H9 (cell line): ENCODE measurements around the gene ZNF644. TPM values are rescaled to one million over a fixed set of nuclear protein-coding genes. Genes with fewer than 3 reads are reported as not detected.

Experiments used
- DNase-seq: peaks from one replicate; pipeline ENCODE4 v3.0.0-alpha.2; 2017
- H2AFZ ChIP-seq: one replicate; pipeline ENCODE4 v1.6.1; 2013; ENCODE audit warnings: mild to moderate bottlenecking, low read length, control low read depth, moderate library complexity
- H2AK5ac ChIP-seq: 2 replicates; pipeline ENCODE4 v1.6.1; 2013; ENCODE audit warnings: low read length, control low read depth, mixed read lengths; ENCODE audit not compliant: insufficient read length
- H2BK120ac ChIP-seq: one replicate; pipeline ENCODE4 v1.6.1; 2013; ENCODE audit warnings: low read depth, mild to moderate bottlenecking, low read length, control low read depth, inconsistent platforms; ENCODE audit not compliant: poor library complexity, severe bottlenecking
- H2BK12ac ChIP-seq: 2 replicates; pipeline ENCODE4 v1.6.1; 2013; ENCODE audit warnings: low read length, control low read depth, mixed read lengths, low read depth; ENCODE audit not compliant: insufficient read length
- H2BK15ac ChIP-seq: 2 replicates; pipeline ENCODE4 v1.6.1; 2013; ENCODE audit warnings: low read depth, low read length, control low read depth
- H2BK20ac ChIP-seq: one replicate; pipeline ENCODE4 v1.6.1; 2013; ENCODE audit warnings: low read depth, mild to moderate bottlenecking, low read length, control low read depth, inconsistent platforms; ENCODE audit not compliant: poor library complexity, severe bottlenecking
- H2BK5ac ChIP-seq: 2 replicates; pipeline ENCODE4 v1.6.1; 2013; ENCODE audit warnings: low read length, control low read depth, mixed read lengths; ENCODE audit not compliant: insufficient read length
- H3K14ac ChIP-seq: 2 replicates; pipeline ENCODE4 v1.6.1; 2013; ENCODE audit warnings: low read length, control low read depth; ENCODE audit not compliant: insufficient read depth
- H3K18ac ChIP-seq: 2 replicates; pipeline ENCODE4 v1.6.1; 2013; ENCODE audit warnings: low read depth, mild to moderate bottlenecking, mixed read lengths, low read length, control low read depth; ENCODE audit not compliant: insufficient read length
- H3K23ac ChIP-seq: 2 replicates; pipeline ENCODE4 v1.6.1; 2013; ENCODE audit warnings: low read length, control low read depth, mixed read lengths, low read depth; ENCODE audit not compliant: insufficient read length
- H3K23me2 ChIP-seq: 2 replicates; pipeline ENCODE4 v1.6.1; 2013; ENCODE audit warnings: low read depth, mild to moderate bottlenecking, mixed read lengths, low read length, control low read depth; ENCODE audit not compliant: insufficient read length, poor library complexity, severe bottlenecking
- H3K27ac ChIP-seq: 2 replicates; pipeline ENCODE4 v1.5.1; 2013; ENCODE audit warnings: low read length, control low read depth, mixed read lengths, low read depth; ENCODE audit not compliant: insufficient read length
- H3K27me3 ChIP-seq: 2 replicates; pipeline ENCODE4 v1.6.1; 2013; ENCODE audit warnings: low read length, control low read depth, inconsistent platforms; ENCODE audit not compliant: insufficient read depth
- H3K4ac ChIP-seq: 2 replicates; pipeline ENCODE4 v1.6.1; 2013; ENCODE audit warnings: low read depth, mild to moderate bottlenecking, control low read depth, inconsistent platforms, low read length, moderate library complexity
- H3K4me1 ChIP-seq: 2 replicates; pipeline ENCODE4 v1.6.1; 2013; ENCODE audit warnings: low read length, control low read depth, inconsistent platforms; ENCODE audit not compliant: insufficient read depth
- H3K4me2 ChIP-seq: 2 replicates; pipeline ENCODE4 v1.6.1; 2013; ENCODE audit warnings: low read length, control low read depth, mixed read lengths; ENCODE audit not compliant: insufficient read length, insufficient read depth
- H3K56ac ChIP-seq: 2 replicates; pipeline ENCODE4 v1.6.1; 2013; ENCODE audit warnings: low read depth, mild to moderate bottlenecking, mixed read lengths, low read length, control low read depth; ENCODE audit not compliant: insufficient read length
- H3K79me1 ChIP-seq: 2 replicates; pipeline ENCODE4 v1.6.1; 2013; ENCODE audit warnings: low read depth, mild to moderate bottlenecking, moderate library complexity, low read length, control low read depth, inconsistent platforms; ENCODE audit not compliant: insufficient read depth, poor library complexity, severe bottlenecking
- H3K79me2 ChIP-seq: 2 replicates; pipeline ENCODE4 v1.6.1; 2013; ENCODE audit warnings: low read length, control low read depth, inconsistent platforms; ENCODE audit not compliant: insufficient read depth
- H3K9ac ChIP-seq: 2 replicates; pipeline ENCODE4 v1.6.1; 2013; ENCODE audit warnings: low read length, control low read depth, mixed read lengths; ENCODE audit not compliant: insufficient read length; ENCODE audit errors: extremely low read depth
- H3K9me3 ChIP-seq: one replicate; pipeline ENCODE4 v1.6.1; 2013; ENCODE audit warnings: low read depth, low read length, inconsistent platforms; ENCODE audit not compliant: control insufficient read depth
- H3T11ph ChIP-seq: one replicate; pipeline ENCODE4 v1.6.1; 2013; ENCODE audit warnings: mild to moderate bottlenecking, low read length, control low read depth, inconsistent platforms
- H4K20me1 ChIP-seq: one replicate; pipeline ENCODE4 v1.6.1; 2013; ENCODE audit not compliant: control insufficient read depth, insufficient read length, insufficient read depth
- H4K5ac ChIP-seq: 2 replicates; pipeline ENCODE4 v1.6.1; 2013; ENCODE audit warnings: low read depth, mild to moderate bottlenecking, mixed read lengths, low read length, control low read depth; ENCODE audit not compliant: insufficient read length
- H4K8ac ChIP-seq: replicated peaks from 2 replicates; pipeline ENCODE4 v1.6.1; 2013; ENCODE audit warnings: low read length, control low read depth, mixed read lengths, low read depth; ENCODE audit not compliant: insufficient read length
- H4K91ac ChIP-seq: 2 replicates; pipeline ENCODE4 v1.6.1; 2013; ENCODE audit warnings: low read depth, mild to moderate bottlenecking, moderate library complexity, mixed read lengths, low read length, control low read depth; ENCODE audit not compliant: insufficient read length
- H3K27ac Mint-ChIP-seq, 3 experiments: 2 replicates in 2 of 3; 3 replicates in 1 of 3; pipeline ENCODE4 v1.8.0; 2020 to 2021; ENCODE audit warnings: mixed read lengths in 3 of 3, mild to moderate bottlenecking in 1 of 3, moderate library complexity in 1 of 3
- H3K27me3 Mint-ChIP-seq: 2 replicates; pipeline ENCODE4 v1.8.0; 2021; ENCODE audit warnings: low read depth, mild to moderate bottlenecking, moderate library complexity, mixed read lengths
- H3K36me3 Mint-ChIP-seq, 3 experiments: 2 replicates in 2 of 3; 3 replicates in 1 of 3; pipeline ENCODE4 v1.8.0; 2020 to 2021; ENCODE audit warnings: low read depth in 3 of 3, mixed read lengths in 3 of 3; ENCODE audit not compliant: insufficient read depth in 1 of 3
- H3K4me1 Mint-ChIP-seq, 2 experiments: 2 replicates each; pipeline ENCODE4 v1.8.0; 2020; ENCODE audit warnings: mixed read lengths in 2 of 2
- H3K4me3 Mint-ChIP-seq, 2 experiments: 2 replicates in 1 of 2; 3 replicates in 1 of 2; pipeline ENCODE4 v1.8.0; 2020 to 2021; ENCODE audit warnings: mild to moderate bottlenecking in 2 of 2, mixed read lengths in 2 of 2, moderate library complexity in 1 of 2
- H3K9me3 Mint-ChIP-seq, 2 experiments: 2 replicates in 1 of 2; 3 replicates in 1 of 2; pipeline ENCODE4 v1.8.0; 2020; ENCODE audit warnings: mild to moderate bottlenecking in 2 of 2, mixed read lengths in 2 of 2, moderate library complexity in 1 of 2
- total RNA-seq: library from RNA; stranded (reverse); gene quantifications from 2 replicates; pipeline ENCODE4 v1.2.1, GENCODE V29; 2021
- TF ChIP-seq, protein P1 (sequence below): fragments of 200-600 bp; sonication (generic); conservative IDR thresholded peaks from 3 replicates; pipeline ENCODE4 v1.8.0; 2021; ENCODE audit warnings: antibody characterized with exemption, mild to moderate bottlenecking

Gene ZNF644
- total RNA-seq, 1 experiment from 2014 or later = 78.9 TPM

DNA sequence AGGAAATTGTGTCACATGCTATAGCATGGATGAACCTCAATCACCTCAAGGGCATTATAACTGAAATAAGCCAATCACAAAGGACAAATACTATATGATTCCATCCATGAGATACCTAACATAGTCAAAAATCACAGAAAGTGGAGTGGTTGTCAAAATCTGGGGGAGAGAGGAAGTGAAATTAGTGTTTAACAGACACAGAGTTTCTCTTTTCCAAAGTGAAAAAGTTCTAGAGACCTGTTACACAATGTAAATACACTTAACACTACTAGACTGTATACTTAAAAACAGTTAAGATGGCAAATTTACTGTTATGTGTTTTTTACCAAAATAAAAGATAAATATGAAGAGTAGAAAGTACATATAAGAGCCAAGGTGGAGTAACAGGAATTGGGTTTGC is 31.8 kb downstream of the ZNF644 start:
- H3K27me3 ChIP-seq = no peaks in the 10 kb centered on the region
- H4K8ac ChIP-seq = no peak overlapping the region
- no peak overlapping the region for H3K9ac ChIP-seq
- TF ChIP-seq, protein P1, sequence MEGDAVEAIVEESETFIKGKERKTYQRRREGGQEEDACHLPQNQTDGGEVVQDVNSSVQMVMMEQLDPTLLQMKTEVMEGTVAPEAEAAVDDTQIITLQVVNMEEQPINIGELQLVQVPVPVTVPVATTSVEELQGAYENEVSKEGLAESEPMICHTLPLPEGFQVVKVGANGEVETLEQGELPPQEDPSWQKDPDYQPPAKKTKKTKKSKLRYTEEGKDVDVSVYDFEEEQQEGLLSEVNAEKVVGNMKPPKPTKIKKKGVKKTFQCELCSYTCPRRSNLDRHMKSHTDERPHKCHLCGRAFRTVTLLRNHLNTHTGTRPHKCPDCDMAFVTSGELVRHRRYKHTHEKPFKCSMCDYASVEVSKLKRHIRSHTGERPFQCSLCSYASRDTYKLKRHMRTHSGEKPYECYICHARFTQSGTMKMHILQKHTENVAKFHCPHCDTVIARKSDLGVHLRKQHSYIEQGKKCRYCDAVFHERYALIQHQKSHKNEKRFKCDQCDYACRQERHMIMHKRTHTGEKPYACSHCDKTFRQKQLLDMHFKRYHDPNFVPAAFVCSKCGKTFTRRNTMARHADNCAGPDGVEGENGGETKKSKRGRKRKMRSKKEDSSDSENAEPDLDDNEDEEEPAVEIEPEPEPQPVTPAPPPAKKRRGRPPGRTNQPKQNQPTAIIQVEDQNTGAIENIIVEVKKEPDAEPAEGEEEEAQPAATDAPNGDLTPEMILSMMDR = no peak
- peaks cover 61 to 70% (median 68%) of the 10 kb centered on the region in 3 experiments for H3K36me3 Mint-ChIP-seq
- H3K4me1 Mint-ChIP-seq = peaks cover 38 to 39% of the 10 kb centered on the region in 2 experiments
- no peak overlapping the region for H2BK5ac ChIP-seq
- no peak overlapping the region for H2BK120ac ChIP-seq
- H4K20me1 ChIP-seq = no peaks in the 10 kb centered on the region
- 0 out of 2 replicates have a peak, but pooled peaks cover 2% of the 10 kb centered on the region for H3K4me1 ChIP-seq
- no peak overlapping the region for H3K4me2 ChIP-seq
- no peak overlapping the region for H3K27ac Mint-ChIP-seq
- H3K14ac ChIP-seq = no peak overlapping the region
- H3K27ac ChIP-seq = no peak overlapping the region
- no peak overlapping the region for H2AFZ ChIP-seq
- H3K23me2 ChIP-seq = no peaks in the 10 kb centered on the region
- no peak for DNase-seq
- no peak overlapping the region for H2BK20ac ChIP-seq
- H3K9me3 Mint-ChIP-seq = peaks cover 38% of the 10 kb centered on the region in 2 experiments
- H3K4ac ChIP-seq = no peak overlapping the region
- H2BK15ac ChIP-seq = no peak overlapping the region
- H3K4me3 Mint-ChIP-seq = no peak overlapping the region
- H3K79me2 ChIP-seq = peaks cover 56% of the 10 kb centered on the region; the same call in 1 of the 2 replicates
- peaks cover 8% of the 10 kb centered on the region for H3K9me3 ChIP-seq
- no peak overlapping the region for H3K23ac ChIP-seq
- no peaks in the 10 kb centered on the region for H3K27me3 Mint-ChIP-seq
- no peak overlapping the region for H4K5ac ChIP-seq
- no peak overlapping the region for H2AK5ac ChIP-seq
- H3K79me1 ChIP-seq = peaks cover 10% of the 10 kb centered on the region
- H3K56ac ChIP-seq = no peak overlapping the region
- H3K18ac ChIP-seq = no peak overlapping the region
- H4K91ac ChIP-seq = no peak overlapping the region
- H3T11ph ChIP-seq = no peak overlapping the region
- no peak overlapping the region for H2BK12ac ChIP-seq
